ENCODE measurements around the gene ALG5. TPM values are rescaled to one million over a fixed set of nuclear protein-coding genes. Genes with fewer than 3 reads are reported as not detected.

ALG5 gene
- total RNA-seq, 2 experiments from 2014 or later: 41.6 to 42.3 TPM

GRCh38 chr13:36950920-36951319, 48.2 kb downstream of the ALG5 start:
- H3K27me3 Mint-ChIP-seq: no peaks in the 10 kb centered on the region
- H3K9me3 Mint-ChIP-seq: peaks cover 1% of the 10 kb centered on the region
- peaks cover 42% of the 10 kb centered on the region for H3K36me3 Mint-ChIP-seq
- no peaks in the 10 kb centered on the region for H3K4me1 Mint-ChIP-seq
- no peak overlapping the region for H3K27ac Mint-ChIP-seq
- no peak overlapping the region for H3K4me3 Mint-ChIP-seq
- DNase-seq: no peak

GRCh38 chr13:36950330-36950729, 48.8 kb downstream of the ALG5 start:
- DNase-seq: no peak
- H3K27ac Mint-ChIP-seq: no peak overlapping the region
- H3K4me3 Mint-ChIP-seq: no peak overlapping the region
- peaks cover 3% of the 10 kb centered on the region for H3K9me3 Mint-ChIP-seq
- H3K27me3 Mint-ChIP-seq: no peaks in the 10 kb centered on the region
- peaks cover 43% of the 10 kb centered on the region for H3K36me3 Mint-ChIP-seq
- no peaks in the 10 kb centered on the region for H3K4me1 Mint-ChIP-seq

- H3K4me3 Mint-ChIP-seq: no peak overlapping the region
- DNase-seq: no peak
- H3K27me3 Mint-ChIP-seq: peaks cover 6% of the 10 kb centered on the region
- H3K27ac Mint-ChIP-seq: no peak overlapping the region
- no peaks in the 10 kb centered on the region for H3K4me1 Mint-ChIP-seq
- H3K36me3 Mint-ChIP-seq: peaks cover 26% of the 10 kb centered on the region
- peaks cover 7% of the 10 kb centered on the region for H3K9me3 Mint-ChIP-seq
These were observed 54.1 kb downstream of the ALG5 start for GRCh38 chr13:36945078-36945477.

- H3K27ac Mint-ChIP-seq: no peak overlapping the region
- H3K36me3 Mint-ChIP-seq: no peaks in the 10 kb centered on the region
- H3K9me3 Mint-ChIP-seq: no peaks in the 10 kb centered on the region
- DNase-seq: no peak
- no peak overlapping the region for H3K4me3 Mint-ChIP-seq
- peaks cover 47% of the 10 kb centered on the region for H3K27me3 Mint-ChIP-seq
- no peaks in the 10 kb centered on the region for H3K4me1 Mint-ChIP-seq
These were observed 73.5 kb downstream of the ALG5 start for GRCh38 chr13:36925603-36926002.

- peaks cover 3% of the 10 kb centered on the region for H3K4me1 Mint-ChIP-seq
- no peaks in the 10 kb centered on the region for H3K36me3 Mint-ChIP-seq
- H3K4me3 Mint-ChIP-seq: no peak overlapping the region
- peaks cover 59% of the 10 kb centered on the region for H3K27me3 Mint-ChIP-seq
- no peak for DNase-seq
- no peak overlapping the region for H3K27ac Mint-ChIP-seq
- no peaks in the 10 kb centered on the region for H3K9me3 Mint-ChIP-seq
These were observed 75.1 kb downstream of the ALG5 start for GRCh38 chr13:36924001-36924400.

- DNase-seq: no peak
- H3K27ac Mint-ChIP-seq: no peak overlapping the region
- no peaks in the 10 kb centered on the region for H3K9me3 Mint-ChIP-seq
- no peaks in the 10 kb centered on the region for H3K36me3 Mint-ChIP-seq
- peaks cover 5% of the 10 kb centered on the region for H3K4me1 Mint-ChIP-seq
- H3K4me3 Mint-ChIP-seq: no peak overlapping the region
- H3K27me3 Mint-ChIP-seq: peaks cover 81% of the 10 kb centered on the region
These were observed 77.4 kb downstream of the ALG5 start for GRCh38 chr13:36921631-36922301.

- H3K27me3 Mint-ChIP-seq: peaks cover 82% of the 10 kb centered on the region
- peaks cover 5% of the 10 kb centered on the region for H3K4me1 Mint-ChIP-seq
- no peaks in the 10 kb centered on the region for H3K9me3 Mint-ChIP-seq
- DNase-seq: no peak
- no peaks in the 10 kb centered on the region for H3K36me3 Mint-ChIP-seq
- no peak overlapping the region for H3K27ac Mint-ChIP-seq
- peak overlapping the region; percentile 63 for H3K4me3 Mint-ChIP-seq
These were observed 78.4 kb downstream of the ALG5 start for GRCh38 chr13:36920616-36921185.

- H3K36me3 Mint-ChIP-seq: no peaks in the 10 kb centered on the region
- peak within 1 kb of the TSS; percentile 63 for H3K4me3 Mint-ChIP-seq
- DNase-seq: peak; percentile 33
- peaks cover 5% of the 10 kb centered on the region for H3K4me1 Mint-ChIP-seq
- H3K9me3 Mint-ChIP-seq: no peaks in the 10 kb centered on the region
- no peak within 1 kb of the TSS for H3K27ac Mint-ChIP-seq
- H3K27me3 Mint-ChIP-seq: peaks cover 84% of the 10 kb centered on the region
These were observed 79.1 kb downstream of the ALG5 start, which contains the start of gene SMAD9 for GRCh38 chr13:36919833-36920615. Gene SMAD9 (minus strand): TSS chr13:36920238. CDS start chr13:36879689, 40,549 bp downstream.

GRCh38 chr13:36919171-36919832, 79.8 kb downstream of the ALG5 start:
- DNase-seq: peak; percentile 10
- Mint-ChIP-seq H3K27ac (no peak overlapping the region), H3K4me1 (peaks cover 5% of the 10 kb centered on the region), H3K4me3 (peak overlapping the region; percentile 55), H3K27me3 (peaks cover 79% of the 10 kb centered on the region), H3K9me3 (no peaks in the 10 kb centered on the region), H3K36me3 (no peaks in the 10 kb centered on the region)

- no peak overlapping the region for H3K4me3 Mint-ChIP-seq
- no peaks in the 10 kb centered on the region for H3K9me3 Mint-ChIP-seq
- no peak for DNase-seq
- H3K27ac Mint-ChIP-seq: no peak overlapping the region
- peaks cover 78% of the 10 kb centered on the region for H3K27me3 Mint-ChIP-seq
- H3K36me3 Mint-ChIP-seq: no peaks in the 10 kb centered on the region
- H3K4me1 Mint-ChIP-seq: peaks cover 5% of the 10 kb centered on the region
These were observed 80.7 kb downstream of the ALG5 start for GRCh38 chr13:36918246-36919131.

GRCh38 chr13:36917311-36917710, 81.8 kb downstream of the ALG5 start:
- Mint-ChIP-seq H3K4me3 (no peak overlapping the region), H3K9me3 (no peaks in the 10 kb centered on the region), H3K4me1 (peaks cover 5% of the 10 kb centered on the region), H3K27me3 (peaks cover 72% of the 10 kb centered on the region), H3K27ac (no peak overlapping the region), H3K36me3 (no peaks in the 10 kb centered on the region)
- DNase-seq: no peak

- peaks cover 60% of the 10 kb centered on the region for H3K27me3 Mint-ChIP-seq
These were observed 83.1 kb downstream of the ALG5 start for GRCh38 chr13:36915896-36916640.

GRCh38 chr13:36915106-36915505, 84.0 kb downstream of the ALG5 start:
- no peak for DNase-seq
- Mint-ChIP-seq H3K27ac (no peak overlapping the region), H3K36me3 (no peaks in the 10 kb centered on the region), H3K9me3 (no peaks in the 10 kb centered on the region), H3K4me3 (no peak overlapping the region), H3K27me3 (peaks cover 57% of the 10 kb centered on the region), H3K4me1 (peaks cover 5% of the 10 kb centered on the region)

More at GRCh38 chr13:36915896-36916640, 83.1 kb downstream of the ALG5 start:
- no peak overlapping the region for H3K4me3 Mint-ChIP-seq
- no peaks in the 10 kb centered on the region for H3K36me3 Mint-ChIP-seq
- no peaks in the 10 kb centered on the region for H3K9me3 Mint-ChIP-seq
- no peak for DNase-seq
- H3K4me1 Mint-ChIP-seq: peaks cover 5% of the 10 kb centered on the region
- no peak overlapping the region for H3K27ac Mint-ChIP-seq

- no peaks in the 10 kb centered on the region for H3K9me3 Mint-ChIP-seq
- no peak for DNase-seq
- no peaks in the 10 kb centered on the region for H3K36me3 Mint-ChIP-seq
- H3K27ac Mint-ChIP-seq: no peak overlapping the region
- no peak overlapping the region for H3K4me3 Mint-ChIP-seq
- peaks cover 55% of the 10 kb centered on the region for H3K27me3 Mint-ChIP-seq
- H3K4me1 Mint-ChIP-seq: peaks cover 5% of the 10 kb centered on the region
These were observed 84.5 kb downstream of the ALG5 start for GRCh38 chr13:36914648-36915047.
